ENCODE results near the gene HOOK1.

DNA sequence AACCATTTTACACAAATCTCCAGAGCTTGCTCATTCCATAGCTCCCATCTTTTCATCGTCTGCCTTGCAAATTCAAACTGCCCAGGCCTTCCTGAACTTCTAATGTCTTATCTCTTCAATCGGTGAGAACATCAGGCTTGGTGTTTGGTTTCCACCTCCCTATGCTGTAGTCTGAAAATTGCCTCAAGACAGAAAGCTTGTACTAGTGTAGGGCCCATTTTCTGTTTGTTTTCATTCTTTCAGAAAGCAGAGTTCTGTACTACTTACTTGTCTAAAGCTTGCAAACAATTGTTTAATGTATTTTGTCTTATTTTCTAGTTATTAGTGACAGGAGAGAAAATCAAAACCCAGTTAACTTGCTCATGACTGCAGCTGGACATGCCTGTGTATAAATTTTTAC is 16.8 kb downstream of the HOOK1 start:
- TF ChIP-seq NFIC (IDR thresholded peaks at IDR 0.05): no peak
- TF ChIP-seq, protein P1, sequence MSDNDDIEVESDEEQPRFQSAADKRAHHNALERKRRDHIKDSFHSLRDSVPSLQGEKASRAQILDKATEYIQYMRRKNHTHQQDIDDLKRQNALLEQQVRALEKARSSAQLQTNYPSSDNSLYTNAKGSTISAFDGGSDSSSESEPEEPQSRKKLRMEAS (IDR thresholded peaks at IDR 0.05): no peak
- no peak for TF ChIP-seq TEAD4 (IDR thresholded peaks at IDR 0.05)
- no peak for TF ChIP-seq EGR1 (IDR thresholded peaks at IDR 0.05)
- TF ChIP-seq TAF1 (IDR thresholded peaks at IDR 0.05; ENCODE audit: low read depth): no peak
- TF ChIP-seq RAD21 (IDR thresholded peaks at IDR 0.05; ENCODE audit: low read depth): no peak
- no peak for TF ChIP-seq EP300 (IDR thresholded peaks at IDR 0.05; ENCODE audit: borderline replicate concordance)
- TF ChIP-seq TCF12 (IDR thresholded peaks at IDR 0.05; ENCODE audit: low read depth): no peak
- TF ChIP-seq FOXM1 (IDR thresholded peaks at IDR 0.05; ENCODE audit: borderline replicate concordance, low read depth): no peak
- TF ChIP-seq CREB1 (IDR thresholded peaks at IDR 0.05; ENCODE audit: low read depth): no peak
- TF ChIP-seq, protein P2, sequence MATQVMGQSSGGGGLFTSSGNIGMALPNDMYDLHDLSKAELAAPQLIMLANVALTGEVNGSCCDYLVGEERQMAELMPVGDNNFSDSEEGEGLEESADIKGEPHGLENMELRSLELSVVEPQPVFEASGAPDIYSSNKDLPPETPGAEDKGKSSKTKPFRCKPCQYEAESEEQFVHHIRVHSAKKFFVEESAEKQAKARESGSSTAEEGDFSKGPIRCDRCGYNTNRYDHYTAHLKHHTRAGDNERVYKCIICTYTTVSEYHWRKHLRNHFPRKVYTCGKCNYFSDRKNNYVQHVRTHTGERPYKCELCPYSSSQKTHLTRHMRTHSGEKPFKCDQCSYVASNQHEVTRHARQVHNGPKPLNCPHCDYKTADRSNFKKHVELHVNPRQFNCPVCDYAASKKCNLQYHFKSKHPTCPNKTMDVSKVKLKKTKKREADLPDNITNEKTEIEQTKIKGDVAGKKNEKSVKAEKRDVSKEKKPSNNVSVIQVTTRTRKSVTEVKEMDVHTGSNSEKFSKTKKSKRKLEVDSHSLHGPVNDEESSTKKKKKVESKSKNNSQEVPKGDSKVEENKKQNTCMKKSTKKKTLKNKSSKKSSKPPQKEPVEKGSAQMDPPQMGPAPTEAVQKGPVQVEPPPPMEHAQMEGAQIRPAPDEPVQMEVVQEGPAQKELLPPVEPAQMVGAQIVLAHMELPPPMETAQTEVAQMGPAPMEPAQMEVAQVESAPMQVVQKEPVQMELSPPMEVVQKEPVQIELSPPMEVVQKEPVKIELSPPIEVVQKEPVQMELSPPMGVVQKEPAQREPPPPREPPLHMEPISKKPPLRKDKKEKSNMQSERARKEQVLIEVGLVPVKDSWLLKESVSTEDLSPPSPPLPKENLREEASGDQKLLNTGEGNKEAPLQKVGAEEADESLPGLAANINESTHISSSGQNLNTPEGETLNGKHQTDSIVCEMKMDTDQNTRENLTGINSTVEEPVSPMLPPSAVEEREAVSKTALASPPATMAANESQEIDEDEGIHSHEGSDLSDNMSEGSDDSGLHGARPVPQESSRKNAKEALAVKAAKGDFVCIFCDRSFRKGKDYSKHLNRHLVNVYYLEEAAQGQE (IDR thresholded peaks at IDR 0.05; ENCODE audit: low read depth): no peak
- no peak for TF ChIP-seq YY1 (IDR thresholded peaks at IDR 0.05; ENCODE audit: low read depth)
- no peak for TF ChIP-seq ZBTB7A (IDR thresholded peaks at IDR 0.05; ENCODE audit: low read depth)
